Measurements from ENCODE around the gene FUT7.

Gene FUT7

GRCh38 chr9:137020771-137021567, 10.9 kb downstream of the FUT7 start:
- no peak for FAIRE-seq

GRCh38 chr9:137019891-137020683, 11.8 kb downstream of the FUT7 start:
- FAIRE-seq, result no peak

More at GRCh38 chr9:137020771-137021567, 10.9 kb downstream of the FUT7 start:
- DNase-seq (ENCODE audit: insufficient read length, low spot score), result no peak

GRCh38 chr9:137018761-137019559, 12.9 kb downstream of the FUT7 start:
- DNase-seq (ENCODE audit: insufficient read length, low spot score) (no peak), FAIRE-seq (no peak)

More at GRCh38 chr9:137019891-137020683, 11.8 kb downstream of the FUT7 start:
- no peak for DNase-seq (ENCODE audit: insufficient read length, low spot score)

- FAIRE-seq (no peak), DNase-seq (ENCODE audit: insufficient read length, low spot score) (no peak)
These were observed 13.9 kb downstream of the FUT7 start for GRCh38 chr9:137017791-137018497.

- DNase-seq (ENCODE audit: insufficient read length, low spot score) (no peak), FAIRE-seq (no peak)
These were observed 14.8 kb downstream of the FUT7 start for GRCh38 chr9:137017071-137017470.

GRCh38 chr9:137016436-137016835, 15.5 kb downstream of the FUT7 start:
- DNase-seq (ENCODE audit: insufficient read length, low spot score) (no peak), FAIRE-seq (no peak)

- DNase-seq (ENCODE audit: insufficient read length, low spot score) (no peak), FAIRE-seq (no peak)
These were observed 15.9 kb downstream of the FUT7 start for GRCh38 chr9:137015976-137016375.

- FAIRE-seq, result no peak
- DNase-seq (ENCODE audit: insufficient read length, low spot score), result no peak
These were observed 16.4 kb downstream of the FUT7 start for GRCh38 chr9:137015540-137015930.

- FAIRE-seq (no peak), DNase-seq (ENCODE audit: insufficient read length, low spot score) (no peak)
These were observed 16.9 kb downstream of the FUT7 start for GRCh38 chr9:137014776-137015539.

- DNase-seq (ENCODE audit: insufficient read length, low spot score), result no peak
- FAIRE-seq, result no peak
These were observed 17.7 kb downstream of the FUT7 start for GRCh38 chr9:137014166-137014565.

- DNase-seq (ENCODE audit: insufficient read length, low spot score) (no peak), FAIRE-seq (no peak)
These were observed 18.3 kb downstream of the FUT7 start for GRCh38 chr9:137013571-137013940.

GRCh38 chr9:137012694-137013570, 19.0 kb downstream of the FUT7 start:
- DNase-seq (ENCODE audit: insufficient read length, low spot score), result no peak
- no peak for FAIRE-seq

GRCh38 chr9:137011907-137012675, 19.8 kb downstream of the FUT7 start:
- DNase-seq (ENCODE audit: insufficient read length, low spot score) (no peak), FAIRE-seq (no peak)

- FAIRE-seq (no peak), DNase-seq (ENCODE audit: insufficient read length, low spot score) (no peak)
These were observed 20.7 kb downstream of the FUT7 start for GRCh38 chr9:137011156-137011555.

- DNase-seq (ENCODE audit: insufficient read length, low spot score), result no peak
- no peak for FAIRE-seq
These were observed 21.8 kb downstream of the FUT7 start for GRCh38 chr9:137009938-137010732.

GRCh38 chr9:137009217-137009616, 22.7 kb downstream of the FUT7 start:
- no peak for FAIRE-seq
- DNase-seq (ENCODE audit: insufficient read length, low spot score), result no peak

- no peak for DNase-seq (ENCODE audit: insufficient read length, low spot score)
- FAIRE-seq, result no peak
These were observed 23.6 kb downstream of the FUT7 start for GRCh38 chr9:137008312-137008711.

All from HTR-8/SVneo (cell line).